HG03135 (cell line): Measurements from ENCODE around the gene POMC.
"Not testable (repeated sequence)": the region's sequence is repeated elsewhere in the genome, so short reads cannot be mapped to it uniquely, and the experiment has no call there.

Experiments used
- ATAC-seq: cut with Tn5 transposase; IDR thresholded peaks from one replicate; pipeline ENCODE4 v1.9.1; 2021; ENCODE audit warnings: mild to moderate bottlenecking, moderate library complexity; ENCODE audit not compliant: unreplicated experiment

Gene POMC

DNA sequence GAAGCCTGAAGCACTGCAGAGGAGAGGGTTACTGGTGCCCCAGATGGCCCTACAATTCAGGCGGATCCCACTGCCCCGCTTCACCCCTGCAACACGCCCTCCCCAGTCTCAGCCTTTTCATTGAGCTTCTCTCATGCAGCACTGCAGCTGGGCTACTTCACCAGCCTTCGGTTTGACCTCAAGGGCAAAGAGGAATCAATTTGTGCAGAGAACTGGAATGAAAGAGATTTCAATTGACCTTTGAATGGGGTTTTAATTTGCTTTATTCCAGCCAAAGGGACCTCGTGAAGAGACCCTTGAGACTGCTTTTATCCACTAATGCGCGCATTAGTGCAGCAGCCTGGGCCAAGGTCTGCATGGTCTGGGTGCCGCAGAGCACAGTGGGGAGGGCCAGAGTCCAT is 8.8 kb upstream of the POMC start:
- no peak for ATAC-seq

DNA sequence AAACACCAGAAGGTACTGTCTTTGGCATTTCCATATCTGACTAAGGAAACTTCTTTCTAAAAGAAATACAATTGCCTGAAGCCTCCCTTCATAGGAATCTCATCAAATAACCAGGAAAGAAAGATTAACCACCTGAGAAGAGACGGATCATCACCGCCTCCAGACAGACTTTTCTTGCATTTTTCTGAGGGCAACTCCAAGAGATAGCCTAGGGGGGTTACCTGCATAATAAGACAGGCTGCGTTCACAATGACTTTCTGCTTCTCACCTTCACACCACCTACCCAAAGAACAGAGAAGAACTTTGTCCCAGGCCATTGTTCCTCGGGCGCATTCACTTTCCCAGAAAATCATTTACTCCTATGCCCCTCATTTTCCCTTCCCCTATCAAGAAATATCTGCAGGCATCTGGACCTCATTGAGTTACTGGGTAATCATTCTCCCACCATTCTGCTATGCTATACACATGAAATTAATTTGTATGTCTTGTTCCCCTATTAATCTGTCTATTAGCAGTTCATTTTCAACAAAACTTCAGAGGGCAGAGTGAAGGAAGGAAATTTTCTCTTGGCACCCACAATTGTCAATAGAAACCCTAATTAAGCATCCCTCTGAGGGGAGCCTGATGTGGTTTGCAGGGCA is 8.3 kb upstream of the POMC start:
- no peak for ATAC-seq

DNA sequence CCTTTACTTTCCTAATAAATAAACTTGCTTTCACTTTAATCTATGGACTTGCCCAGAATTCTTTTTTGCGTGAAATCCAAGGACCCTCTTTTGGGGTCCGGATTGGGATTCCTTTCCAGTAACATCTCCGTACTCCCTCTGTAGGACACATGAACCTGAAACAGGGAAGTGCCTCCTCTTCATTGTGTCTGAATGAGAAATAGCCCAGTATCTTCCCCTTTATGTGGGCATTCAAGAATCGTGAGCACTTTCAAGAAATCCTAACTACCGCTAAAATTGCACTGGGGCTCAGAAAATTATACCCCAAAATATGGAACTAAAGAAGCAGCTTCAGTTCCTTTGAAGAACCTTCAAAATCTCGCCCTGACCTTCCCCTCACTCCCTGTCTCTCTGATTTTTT is 7.8 kb upstream of the POMC start:
- no peak for ATAC-seq

DNA sequence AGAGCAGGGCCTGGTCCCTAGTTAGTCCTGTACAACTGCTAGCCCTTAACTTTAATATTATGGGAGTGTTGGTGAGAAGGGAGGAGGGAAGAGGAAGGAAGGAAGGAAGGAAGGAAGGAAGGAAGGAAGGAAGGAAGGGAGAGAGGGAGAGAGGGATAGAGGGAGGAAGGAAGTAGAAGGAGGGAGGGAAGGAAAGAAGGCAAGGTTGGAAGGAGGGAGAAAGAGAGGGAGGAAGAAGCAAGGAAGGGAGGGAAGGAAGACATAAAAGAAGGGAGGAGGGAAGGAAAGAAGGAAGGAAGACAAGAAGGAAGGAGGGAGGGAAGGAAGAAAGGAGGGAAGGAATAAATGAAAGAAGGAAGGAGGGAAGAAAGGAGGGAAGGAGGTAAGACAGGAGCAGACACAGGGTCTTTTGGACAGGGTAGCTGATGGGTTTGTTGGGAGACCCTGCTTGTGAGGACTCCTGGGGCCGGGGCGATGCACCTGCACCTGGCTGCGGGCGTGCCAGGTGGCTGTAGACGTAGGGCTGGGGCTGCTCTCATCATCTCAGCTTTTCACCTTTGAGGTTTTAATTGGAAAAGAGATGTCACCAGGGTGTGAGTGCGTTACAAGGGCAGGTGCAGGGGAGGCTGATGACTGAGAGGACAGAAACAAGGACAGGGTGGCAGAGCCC is 5.9 kb upstream of the POMC start:
- no peak for ATAC-seq

DNA sequence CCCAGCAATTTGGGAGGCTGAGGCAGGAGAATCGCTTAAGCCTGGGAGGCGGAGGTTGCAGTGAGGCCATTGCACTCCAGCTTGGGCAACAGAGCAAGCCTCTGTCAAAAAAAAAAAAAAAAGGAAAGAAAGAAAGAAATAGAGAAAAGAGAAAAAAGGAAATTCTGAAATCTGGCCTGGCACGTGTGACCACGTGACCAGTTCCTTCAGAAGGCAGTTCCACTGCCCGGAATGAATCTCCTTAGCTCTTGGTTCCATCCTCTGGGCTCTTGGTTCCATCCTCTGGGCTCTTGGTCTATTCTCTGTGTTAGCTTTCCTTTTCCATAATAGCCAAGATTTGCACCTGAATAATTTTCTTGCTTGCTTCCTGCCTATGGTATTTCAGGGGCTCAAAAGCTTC is 5.3 kb upstream of the POMC start:
- ATAC-seq, result no peak

DNA sequence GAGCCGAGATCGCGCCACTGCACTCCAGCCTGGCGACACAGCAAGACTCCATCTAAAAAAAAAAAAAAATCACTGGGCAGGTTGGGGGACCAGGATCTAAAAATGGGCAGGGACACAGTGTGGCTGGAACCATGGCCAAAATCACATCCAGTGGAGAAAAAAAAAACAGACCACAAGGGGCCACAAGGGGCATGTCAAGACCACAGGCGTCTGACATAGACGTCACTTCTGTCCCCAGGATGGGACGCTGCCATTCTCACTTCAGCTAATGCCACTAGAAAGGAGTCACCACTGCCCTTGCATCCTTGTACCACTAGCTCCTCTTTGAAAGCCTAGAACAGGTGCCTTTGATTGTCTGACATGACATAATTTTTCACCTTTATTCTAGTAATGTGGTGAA is 2.5 kb upstream of the POMC start:
- ATAC-seq, result no peak

DNA sequence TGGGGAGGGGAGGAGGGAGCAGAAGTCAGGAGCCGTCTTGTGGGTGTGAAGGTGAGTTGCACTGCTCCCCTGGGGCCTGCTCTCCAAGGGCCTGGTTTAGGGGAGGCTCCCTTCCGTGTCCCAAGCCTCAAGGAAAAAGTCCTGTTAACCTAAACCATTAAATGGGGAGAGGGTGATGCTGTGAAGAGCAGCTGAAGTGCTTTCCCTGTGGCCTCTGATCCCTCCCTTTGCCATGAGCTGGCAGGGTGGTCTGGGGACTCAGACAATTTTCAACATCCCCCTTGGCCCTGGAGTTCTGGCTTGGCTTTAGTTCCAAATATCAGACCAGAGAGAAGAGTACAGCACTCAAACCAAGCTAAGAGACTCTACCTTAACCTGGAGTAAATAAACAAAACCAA is 692 bp upstream of the POMC start:
- no peak for ATAC-seq

DNA sequence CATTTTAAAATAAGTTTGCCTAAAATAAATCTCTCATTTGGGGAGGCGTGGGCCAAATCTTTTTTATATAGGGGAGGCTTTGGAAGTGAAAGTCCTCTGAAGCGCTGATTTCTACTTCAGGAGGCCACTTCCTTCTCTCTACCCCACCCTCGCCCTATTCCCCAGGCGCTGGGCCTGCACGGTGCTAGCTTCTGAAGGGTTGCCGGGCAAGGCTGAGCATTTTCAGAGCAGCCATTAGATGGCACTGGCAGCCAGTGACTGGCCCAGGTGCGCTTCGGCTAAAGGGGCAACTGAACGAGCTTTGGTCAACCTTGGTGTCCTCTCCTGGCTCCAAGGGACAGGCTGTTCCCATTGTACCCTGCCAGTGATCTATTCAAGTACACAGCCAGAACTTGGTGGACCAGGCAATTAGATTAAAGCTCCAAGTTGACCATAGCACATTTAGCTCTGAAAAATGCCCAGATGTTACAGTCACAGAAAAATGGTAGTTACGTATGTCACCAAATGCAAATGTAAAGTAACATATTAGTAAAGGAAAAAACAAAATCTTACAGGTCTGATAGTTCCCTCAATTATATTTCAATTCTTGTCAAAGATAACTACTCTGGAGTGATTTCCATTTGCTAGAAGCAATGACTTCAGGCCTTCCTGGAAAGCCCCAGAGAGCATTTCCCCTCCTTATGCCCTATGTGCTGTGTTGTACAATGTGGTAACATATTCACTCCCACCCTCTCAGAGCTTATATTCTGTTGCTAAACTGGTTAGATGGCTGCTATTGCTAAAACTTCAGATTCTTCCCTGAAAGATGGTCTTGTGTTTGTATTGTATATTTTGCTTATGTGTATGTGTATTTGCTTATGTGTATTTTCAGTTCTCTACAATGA is 2.1 kb downstream of the POMC start:
- peak; percentile 61 for ATAC-seq

DNA sequence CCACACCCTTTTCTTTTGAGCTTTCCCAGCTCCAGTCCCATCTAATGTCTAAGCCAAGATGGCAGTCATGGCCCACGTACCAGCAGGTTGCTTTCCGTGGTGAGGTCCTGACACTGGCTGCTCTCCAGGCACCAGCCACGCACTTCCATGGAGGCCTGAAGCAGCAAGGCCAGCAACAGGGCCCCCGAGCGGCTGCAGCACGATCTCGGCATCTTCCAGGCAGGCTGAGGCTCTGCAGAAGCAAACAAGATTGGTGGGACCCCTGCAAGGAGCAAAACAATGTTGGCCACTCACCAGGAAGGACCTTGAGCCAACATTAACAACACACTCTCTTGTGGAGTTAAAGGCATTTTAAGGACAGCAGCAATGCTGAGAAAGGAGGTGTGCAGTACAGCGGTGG is 3.8 kb downstream of the POMC start:
- ATAC-seq, result no peak

DNA sequence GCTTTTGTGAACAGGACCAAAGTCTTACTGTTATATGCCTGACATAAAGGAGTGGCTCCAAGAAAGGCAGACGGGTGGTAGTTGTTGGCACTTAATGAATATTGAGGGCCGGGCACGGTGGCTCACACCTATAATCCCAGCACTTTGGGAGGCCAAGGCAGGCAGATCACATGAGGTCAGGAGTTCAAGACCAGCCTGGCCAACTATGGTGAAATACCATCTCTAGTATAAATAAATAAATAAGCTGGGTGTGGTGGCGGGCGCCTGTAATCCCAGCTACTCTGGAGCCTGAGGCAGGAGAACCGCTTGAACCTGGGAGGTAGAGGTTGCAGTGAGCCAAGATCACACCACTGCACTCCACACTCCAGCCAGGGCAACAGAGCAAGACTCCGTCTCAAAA is 6.3 kb downstream of the POMC start:
- not testable (repeated sequence) for ATAC-seq

DNA sequence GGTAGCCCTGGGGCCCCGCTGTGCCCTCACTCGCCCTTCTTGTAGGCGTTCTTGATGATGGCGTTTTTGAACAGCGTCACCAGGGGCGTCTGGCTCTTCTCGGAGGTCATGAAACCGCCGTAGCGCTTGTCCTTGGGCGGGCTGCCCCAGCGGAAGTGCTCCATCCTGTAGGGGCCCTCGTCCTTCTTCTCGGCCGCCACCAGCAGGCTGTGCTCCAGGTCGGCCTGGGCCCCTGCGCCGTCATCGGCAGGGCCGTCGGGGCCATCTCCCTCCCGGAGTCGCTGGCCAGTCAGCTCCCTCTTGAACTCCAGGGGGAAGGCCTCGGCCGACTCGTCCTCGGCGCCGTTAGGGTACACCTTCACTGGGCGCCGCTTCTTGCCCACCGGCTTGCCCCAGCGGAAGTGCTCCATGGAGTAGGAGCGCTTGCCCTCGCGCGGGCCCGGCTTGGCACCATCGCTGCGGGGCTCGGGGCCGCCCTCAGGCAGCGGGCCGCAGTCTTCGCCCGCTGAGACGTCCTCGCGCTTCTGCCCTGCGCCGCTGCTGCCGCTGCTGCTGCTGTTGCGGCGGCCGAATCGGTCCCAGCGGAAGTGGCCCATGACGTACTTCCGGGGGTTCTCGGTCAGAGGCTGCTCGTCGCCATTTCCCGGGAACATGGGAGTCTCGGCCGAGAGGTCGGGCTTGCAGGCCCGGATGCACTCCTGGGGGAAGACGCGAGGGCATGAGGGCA is 7.2 kb downstream of the POMC start:
- no peak for ATAC-seq

DNA sequence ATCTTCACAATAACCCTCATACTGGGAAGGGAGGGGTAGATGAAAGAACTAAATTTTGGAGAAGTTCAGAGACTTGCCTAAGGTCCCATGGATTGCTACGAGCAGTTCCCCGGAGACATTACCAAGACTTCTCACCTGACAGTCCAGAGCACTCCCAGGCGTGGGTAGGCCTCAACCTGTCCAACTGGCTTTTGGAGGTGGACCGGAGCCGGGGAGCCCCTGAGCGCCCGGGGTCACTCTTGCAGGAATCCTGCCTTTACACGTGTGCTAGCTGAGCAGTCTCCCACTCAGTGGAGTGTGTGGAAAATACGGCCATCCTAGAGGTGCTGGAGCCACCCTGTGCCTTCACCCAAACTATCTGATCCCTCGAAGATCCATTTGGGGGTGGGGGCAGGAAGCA is 8.0 kb downstream of the POMC start:
- ATAC-seq, result no peak

DNA sequence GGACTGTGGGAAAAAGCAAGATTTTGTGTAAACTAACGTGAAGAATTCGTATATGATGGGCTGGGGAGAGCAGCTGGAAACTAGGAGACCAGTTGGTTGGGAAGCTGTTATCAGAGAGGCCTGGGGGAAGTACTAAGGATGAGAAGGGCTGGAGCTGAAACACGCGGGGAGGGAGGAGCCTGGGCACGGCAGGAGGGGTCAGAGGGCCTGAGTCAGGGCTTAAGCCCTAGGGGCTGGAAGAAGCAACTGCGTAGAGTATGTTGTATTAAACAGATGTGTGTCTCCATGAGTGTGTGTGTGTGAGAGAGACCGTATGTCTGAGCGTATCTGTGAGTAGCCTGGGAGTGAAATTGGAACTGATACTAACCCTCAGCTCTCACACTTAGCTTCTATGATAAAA is 8.4 kb downstream of the POMC start:
- ATAC-seq, result no peak

DNA sequence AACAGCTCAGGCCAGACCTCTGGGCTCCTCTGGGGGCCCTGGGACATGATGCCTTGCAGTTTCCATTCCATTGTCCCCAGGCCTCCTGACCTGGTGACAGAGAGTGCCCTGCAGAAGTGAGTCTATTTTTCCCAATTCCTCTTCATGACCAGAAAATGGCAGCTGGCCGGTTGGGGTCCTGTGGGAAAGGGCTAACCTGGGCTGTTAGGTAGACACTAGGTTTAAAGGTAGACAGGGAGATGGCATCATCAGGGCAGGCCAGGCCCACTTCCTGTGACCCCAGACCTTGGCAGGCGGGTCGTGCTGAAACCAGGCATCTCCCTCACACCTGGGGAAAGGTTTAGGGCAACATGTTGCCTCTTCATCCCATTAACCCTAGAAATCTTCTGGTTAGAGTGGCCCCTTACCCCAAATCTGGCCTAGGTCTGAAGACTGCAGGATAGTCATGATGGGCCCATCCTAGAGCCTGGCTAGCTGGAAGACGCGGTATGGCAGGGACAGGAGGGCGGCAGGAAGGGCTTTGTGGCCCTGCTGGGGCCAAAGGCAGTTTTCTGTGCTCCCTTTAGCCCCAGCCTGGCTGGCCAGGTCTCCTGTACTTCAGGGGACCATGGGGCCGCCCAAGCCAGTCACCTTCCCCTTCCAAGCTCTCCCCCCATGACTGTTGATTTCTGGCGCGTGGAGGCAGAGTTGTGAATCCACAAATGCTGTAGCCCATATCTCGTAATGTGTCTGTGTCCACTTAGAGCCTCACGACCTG is 10.1 kb downstream of the POMC start:
- ATAC-seq, result no peak

DNA sequence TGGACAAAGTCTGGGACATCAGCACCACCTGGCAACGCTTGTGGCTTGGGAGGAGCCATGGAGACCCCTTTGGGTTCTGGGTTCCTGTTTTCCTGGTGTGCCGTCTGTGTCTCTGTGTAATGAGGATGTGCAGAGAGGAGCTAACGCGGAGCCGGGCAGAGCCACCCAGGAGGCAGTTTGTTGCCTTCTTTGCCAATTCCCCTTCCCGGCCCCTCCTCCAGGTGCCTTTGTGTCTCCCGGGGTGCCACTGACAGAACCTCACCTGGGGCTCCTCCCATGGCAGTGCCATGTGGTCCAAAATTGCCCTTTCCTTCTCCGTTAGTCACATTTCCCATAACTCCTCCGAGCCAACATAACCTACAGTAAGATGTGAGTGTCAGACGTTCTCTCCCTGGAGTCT is 13.0 kb downstream of the POMC start:
- no peak for ATAC-seq

DNA sequence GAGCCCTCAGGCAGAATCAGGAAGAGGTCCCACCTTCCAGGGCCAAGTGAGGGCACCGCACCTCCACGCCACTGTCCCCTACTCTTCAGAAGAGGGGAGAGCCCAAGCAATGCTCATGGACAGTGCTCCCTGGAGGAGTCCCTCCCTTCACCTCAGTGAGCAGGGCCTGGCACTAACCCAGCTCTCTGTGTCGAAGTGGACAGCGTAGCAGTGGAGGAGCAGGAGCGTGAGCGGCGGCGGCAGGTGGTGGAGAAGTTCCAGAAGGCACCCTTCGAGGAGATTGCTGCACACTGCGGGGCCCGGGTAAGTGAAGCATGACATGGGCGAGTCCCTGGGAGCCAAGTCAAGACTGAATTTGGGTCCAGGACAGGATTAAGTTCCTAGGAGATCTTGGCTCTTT is 16.7 kb downstream of the POMC start:
- ATAC-seq, result no peak

DNA sequence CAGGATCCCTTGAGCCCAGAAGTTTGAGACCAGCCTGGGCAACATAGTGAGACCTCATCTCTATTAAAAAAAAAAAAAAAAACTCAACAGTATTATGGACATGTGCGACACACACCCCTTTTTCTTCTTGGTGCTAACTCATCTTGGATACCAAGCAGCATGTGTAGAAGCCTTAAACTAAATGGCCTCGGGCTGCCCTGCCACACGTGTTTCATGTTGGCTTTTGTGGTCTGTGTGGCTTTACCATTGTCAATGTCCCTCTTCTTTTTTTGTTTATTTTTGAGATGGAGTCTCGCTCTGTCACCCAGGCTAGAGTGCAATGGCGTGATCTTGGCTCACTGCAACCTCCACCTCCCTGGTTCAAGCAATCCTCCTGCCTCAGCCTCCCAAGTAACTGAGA is 17.4 kb downstream of the POMC start:
- ATAC-seq, result not testable (repeated sequence)

DNA sequence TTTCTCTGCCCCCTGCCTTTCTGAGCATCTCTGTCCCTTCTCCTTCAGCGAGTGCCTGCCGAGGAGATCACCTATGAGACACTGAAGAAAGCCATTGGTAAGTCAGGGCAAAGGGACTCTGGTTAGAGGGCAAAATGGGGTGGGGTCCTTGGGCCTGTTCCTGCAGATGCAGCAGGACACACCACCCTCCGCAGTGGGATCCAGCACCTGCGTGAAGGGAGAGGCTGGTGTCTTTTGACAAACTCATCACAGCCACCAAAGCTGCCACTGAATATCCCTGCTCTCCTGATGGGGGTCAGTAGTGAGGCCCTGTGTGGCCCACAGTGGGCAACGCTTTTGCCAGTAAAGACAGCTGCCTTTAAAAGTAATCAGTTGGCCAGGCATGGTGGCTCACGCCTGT is 18.7 kb downstream of the POMC start:
- no peak for ATAC-seq

DNA sequence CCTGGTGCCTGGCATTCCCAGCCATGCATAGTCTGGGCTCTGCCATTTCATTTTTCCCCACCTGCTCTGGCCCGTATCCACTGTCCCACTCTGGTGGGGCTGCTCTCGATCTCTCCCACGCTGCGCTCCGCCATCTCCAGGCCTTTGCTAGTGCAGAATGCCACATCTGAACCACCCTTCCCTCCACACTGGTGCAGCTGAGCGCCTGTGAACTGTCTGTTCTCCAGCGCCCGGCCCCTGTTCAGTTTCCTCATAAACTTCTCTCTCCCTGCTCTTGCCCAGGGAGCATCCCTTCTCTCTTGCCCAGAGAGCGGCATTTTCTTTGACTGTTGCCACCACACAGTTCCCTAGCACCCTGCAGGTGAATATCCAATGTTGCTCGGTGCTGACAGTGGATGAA is 21.5 kb downstream of the POMC start:
- no peak for ATAC-seq

DNA sequence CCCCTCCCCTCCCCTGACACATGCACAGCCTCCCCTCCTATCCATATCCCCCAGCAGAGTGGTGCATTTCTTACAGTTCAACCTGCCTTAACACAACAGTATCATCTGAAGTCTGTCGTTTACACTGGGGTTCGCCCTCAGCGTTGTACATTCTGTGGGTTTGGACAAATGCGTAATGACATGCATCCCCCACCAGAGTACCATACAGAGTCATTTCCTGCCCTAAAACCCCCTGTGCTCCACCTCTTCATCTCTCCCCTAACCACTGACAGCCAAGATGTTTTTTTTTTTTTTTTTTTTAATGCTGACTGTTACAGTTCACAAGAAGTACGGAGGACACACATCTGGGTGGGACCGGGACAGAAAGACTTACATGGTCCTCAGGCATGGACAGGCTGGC is 22.6 kb downstream of the POMC start:
- no peak for ATAC-seq

DNA sequence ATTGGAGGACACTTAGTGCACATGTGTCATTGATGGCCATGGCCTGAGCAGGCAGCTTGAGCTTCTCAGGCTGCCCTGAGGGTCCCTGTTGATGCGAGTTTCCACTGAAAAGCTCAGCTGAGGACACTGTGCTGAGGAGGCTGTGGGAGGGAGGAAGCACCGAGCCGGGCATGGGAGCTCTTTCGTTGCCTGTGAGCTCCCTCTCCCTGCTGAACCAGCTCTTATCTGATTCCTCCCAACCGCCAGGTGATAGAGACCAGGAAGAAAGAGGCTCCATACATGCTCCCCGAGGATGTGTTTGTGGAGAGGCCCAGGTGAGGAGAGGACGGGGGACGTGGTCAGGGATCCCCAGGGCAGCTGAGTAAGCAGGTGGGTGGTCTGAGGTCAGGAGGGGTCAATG is 27.3 kb downstream of the POMC start:
- ATAC-seq, result no peak
